ENCODE measurements around the gene PPP2R2B. TPM values are rescaled to one million over a fixed set of nuclear protein-coding genes. Genes with fewer than 3 reads are reported as not detected.

Gene PPP2R2B
- total and polyA plus RNA-seq, 4 donors: 0.15 to 1.2 (median 0.55) TPM

DNA sequence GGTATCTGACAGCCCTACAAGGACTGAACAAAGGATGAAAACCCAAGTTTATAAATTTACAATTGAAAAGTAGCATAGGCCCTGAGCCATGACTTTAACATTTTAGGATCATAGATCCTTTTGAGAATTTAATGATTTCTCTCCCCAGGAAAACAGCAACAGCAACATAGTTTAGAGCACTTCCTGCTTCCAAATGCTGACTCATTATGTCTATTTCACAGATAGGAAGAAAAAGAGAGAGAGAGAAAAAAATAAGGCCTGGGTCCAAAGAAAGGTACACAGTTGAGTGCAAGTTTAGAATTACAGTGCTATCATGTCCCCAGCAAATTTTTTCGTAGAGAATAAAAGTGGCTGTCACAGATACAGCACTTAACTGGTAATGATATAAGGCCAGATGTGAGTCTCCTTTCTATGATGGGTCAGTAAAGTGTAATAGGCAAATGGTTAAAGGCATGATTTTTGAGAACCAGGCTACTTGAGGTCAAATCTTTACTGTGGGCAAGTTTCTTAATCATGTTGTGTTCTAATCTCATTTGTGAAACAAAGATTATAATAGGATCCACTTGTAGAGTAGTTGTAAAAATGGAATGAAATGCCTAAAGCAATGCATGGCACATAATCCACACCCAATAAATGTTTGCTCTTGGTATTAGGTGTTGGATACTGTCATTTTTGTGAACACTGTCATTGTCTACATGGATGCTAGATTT, 12.3 kb upstream of the PPP2R2B start:
- H3K27me3 ChIP-seq (ENCODE audit: control insufficient read depth in 3 of 3, insufficient read depth in 3 of 3, low read length in 2 of 3): no peaks in the 10 kb centered on the region
- TF ChIP-seq, protein P1, sequence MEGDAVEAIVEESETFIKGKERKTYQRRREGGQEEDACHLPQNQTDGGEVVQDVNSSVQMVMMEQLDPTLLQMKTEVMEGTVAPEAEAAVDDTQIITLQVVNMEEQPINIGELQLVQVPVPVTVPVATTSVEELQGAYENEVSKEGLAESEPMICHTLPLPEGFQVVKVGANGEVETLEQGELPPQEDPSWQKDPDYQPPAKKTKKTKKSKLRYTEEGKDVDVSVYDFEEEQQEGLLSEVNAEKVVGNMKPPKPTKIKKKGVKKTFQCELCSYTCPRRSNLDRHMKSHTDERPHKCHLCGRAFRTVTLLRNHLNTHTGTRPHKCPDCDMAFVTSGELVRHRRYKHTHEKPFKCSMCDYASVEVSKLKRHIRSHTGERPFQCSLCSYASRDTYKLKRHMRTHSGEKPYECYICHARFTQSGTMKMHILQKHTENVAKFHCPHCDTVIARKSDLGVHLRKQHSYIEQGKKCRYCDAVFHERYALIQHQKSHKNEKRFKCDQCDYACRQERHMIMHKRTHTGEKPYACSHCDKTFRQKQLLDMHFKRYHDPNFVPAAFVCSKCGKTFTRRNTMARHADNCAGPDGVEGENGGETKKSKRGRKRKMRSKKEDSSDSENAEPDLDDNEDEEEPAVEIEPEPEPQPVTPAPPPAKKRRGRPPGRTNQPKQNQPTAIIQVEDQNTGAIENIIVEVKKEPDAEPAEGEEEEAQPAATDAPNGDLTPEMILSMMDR (IDR thresholded peaks at IDR 0.05; ENCODE audit: control extremely low read depth, extremely low read depth): no peak
- no peaks in the 10 kb centered on the region for H3K36me3 ChIP-seq (ENCODE audit: control insufficient read depth in 4 of 4, insufficient read depth in 4 of 4, low read length in 4 of 4)
- WGBS, 2 donors: 52 to 68% methylated on average over 1 of the region's 1 CpG
- H3K4me1 ChIP-seq (ENCODE audit: control insufficient read depth in 5 of 5, insufficient read depth in 5 of 5, low read length in 5 of 5): no peaks in the 10 kb centered on the region
- H3K27ac ChIP-seq (ENCODE audit: low read depth in 1 of 2, low read length in 1 of 2): no peak overlapping the region
- DNase-seq (no peak), ATAC-seq (ENCODE audit: insufficient read depth, low FRiP score) (no peak)
- H3K4me3 ChIP-seq: no peak overlapping the region
- H3K9ac ChIP-seq (ENCODE audit: insufficient read depth in 1 of 2, low read length in 2 of 2): no peak overlapping the region
- no peaks in the 10 kb centered on the region for H3K9me3 ChIP-seq (ENCODE audit: control insufficient read depth in 4 of 4, insufficient read depth in 3 of 4, low read length in 3 of 4)

DNA sequence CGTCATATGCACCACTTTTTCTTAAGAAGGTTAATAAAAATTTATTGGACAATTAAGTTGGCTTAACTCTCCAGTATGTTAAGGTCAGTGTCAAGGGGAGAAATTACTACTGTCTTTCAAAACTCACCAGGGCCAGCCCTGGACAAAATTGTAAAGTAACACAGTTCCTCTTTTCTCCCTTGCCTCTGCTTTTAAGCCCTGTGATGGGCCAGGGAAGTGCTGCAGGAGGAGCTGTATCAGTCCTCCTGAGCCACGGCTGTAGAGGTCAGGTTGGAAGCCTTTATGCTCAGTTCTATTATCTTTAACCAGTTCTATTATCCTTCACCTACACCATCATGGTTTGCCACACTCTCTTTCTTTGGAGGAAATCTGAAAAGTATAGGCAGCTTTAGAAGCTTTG, 11.5 kb upstream of the PPP2R2B start:
- Histone ChIP-seq H3K4me3 (no peak overlapping the region), H3K9me3 (ENCODE audit: control insufficient read depth in 4 of 4, insufficient read depth in 3 of 4, low read length in 3 of 4) (no peaks in the 10 kb centered on the region), H3K9ac (ENCODE audit: insufficient read depth in 1 of 2, low read length in 2 of 2) (no peak overlapping the region), H3K4me1 (ENCODE audit: control insufficient read depth in 5 of 5, insufficient read depth in 5 of 5, low read length in 5 of 5) (no peaks in the 10 kb centered on the region), H3K27me3 (ENCODE audit: control insufficient read depth in 3 of 3, insufficient read depth in 3 of 3, low read length in 2 of 3) (no peaks in the 10 kb centered on the region), H3K27ac (ENCODE audit: low read depth in 1 of 2, low read length in 1 of 2) (no peak overlapping the region), H3K36me3 (ENCODE audit: control insufficient read depth in 4 of 4, insufficient read depth in 4 of 4, low read length in 4 of 4) (no peaks in the 10 kb centered on the region)
- DNase-seq: no peak
- TF ChIP-seq, protein P1 (IDR thresholded peaks at IDR 0.05; ENCODE audit: control extremely low read depth, extremely low read depth): no peak
- ATAC-seq (ENCODE audit: insufficient read depth, low FRiP score): no peak
- 53 to 70% methylated on average over 2 of the region's 2 CpGs for WGBS, 2 donors

DNA sequence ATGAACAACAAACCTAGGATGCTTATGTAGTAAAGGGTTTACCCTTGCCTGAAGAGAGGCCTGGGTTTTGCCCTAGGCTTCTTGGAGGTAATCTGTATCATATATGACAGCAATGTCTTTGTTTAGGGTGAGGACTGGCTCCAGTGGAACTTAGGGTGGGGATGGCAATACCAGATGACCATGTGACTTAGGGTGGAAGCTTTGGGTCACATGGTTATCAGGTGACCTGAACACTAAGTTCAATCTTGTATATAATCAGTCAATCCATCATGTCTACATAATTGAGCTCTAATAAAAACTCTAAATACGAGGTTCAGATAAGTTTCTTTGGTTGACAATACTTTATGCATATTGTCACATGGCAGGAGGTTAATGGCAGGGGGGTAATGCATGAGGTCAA, 10.6 kb upstream of the PPP2R2B start:
- no peaks in the 10 kb centered on the region for H3K27me3 ChIP-seq (ENCODE audit: control insufficient read depth in 3 of 3, insufficient read depth in 3 of 3, low read length in 2 of 3)
- H3K27ac ChIP-seq (ENCODE audit: low read depth in 1 of 2, low read length in 1 of 2): no peak overlapping the region
- H3K4me3 ChIP-seq: no peak overlapping the region
- ATAC-seq (ENCODE audit: insufficient read depth, low FRiP score) (no peak), DNase-seq (no peak)
- no peak overlapping the region for H3K9ac ChIP-seq (ENCODE audit: insufficient read depth in 1 of 2, low read length in 2 of 2)
- H3K9me3 ChIP-seq (ENCODE audit: control insufficient read depth in 4 of 4, insufficient read depth in 3 of 4, low read length in 3 of 4): no peaks in the 10 kb centered on the region
- 62 to 72% methylated on average over 1 of the region's 1 CpG for WGBS, 2 donors
- H3K36me3 ChIP-seq (ENCODE audit: control insufficient read depth in 4 of 4, insufficient read depth in 4 of 4, low read length in 4 of 4): no peaks in the 10 kb centered on the region
- TF ChIP-seq, protein P1 (IDR thresholded peaks at IDR 0.05; ENCODE audit: control extremely low read depth, extremely low read depth): no peak
- no peaks in the 10 kb centered on the region for H3K4me1 ChIP-seq (ENCODE audit: control insufficient read depth in 5 of 5, insufficient read depth in 5 of 5, low read length in 5 of 5)

All from lung (tissue), 12 donors.